ENCODE data around the gene COIL.
A peak's percentile ranks its signal among the peaks of the same experiment; 100 is the strongest.

Gene COIL, protein sequence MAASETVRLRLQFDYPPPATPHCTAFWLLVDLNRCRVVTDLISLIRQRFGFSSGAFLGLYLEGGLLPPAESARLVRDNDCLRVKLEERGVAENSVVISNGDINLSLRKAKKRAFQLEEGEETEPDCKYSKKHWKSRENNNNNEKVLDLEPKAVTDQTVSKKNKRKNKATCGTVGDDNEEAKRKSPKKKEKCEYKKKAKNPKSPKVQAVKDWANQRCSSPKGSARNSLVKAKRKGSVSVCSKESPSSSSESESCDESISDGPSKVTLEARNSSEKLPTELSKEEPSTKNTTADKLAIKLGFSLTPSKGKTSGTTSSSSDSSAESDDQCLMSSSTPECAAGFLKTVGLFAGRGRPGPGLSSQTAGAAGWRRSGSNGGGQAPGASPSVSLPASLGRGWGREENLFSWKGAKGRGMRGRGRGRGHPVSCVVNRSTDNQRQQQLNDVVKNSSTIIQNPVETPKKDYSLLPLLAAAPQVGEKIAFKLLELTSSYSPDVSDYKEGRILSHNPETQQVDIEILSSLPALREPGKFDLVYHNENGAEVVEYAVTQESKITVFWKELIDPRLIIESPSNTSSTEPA

DNA sequence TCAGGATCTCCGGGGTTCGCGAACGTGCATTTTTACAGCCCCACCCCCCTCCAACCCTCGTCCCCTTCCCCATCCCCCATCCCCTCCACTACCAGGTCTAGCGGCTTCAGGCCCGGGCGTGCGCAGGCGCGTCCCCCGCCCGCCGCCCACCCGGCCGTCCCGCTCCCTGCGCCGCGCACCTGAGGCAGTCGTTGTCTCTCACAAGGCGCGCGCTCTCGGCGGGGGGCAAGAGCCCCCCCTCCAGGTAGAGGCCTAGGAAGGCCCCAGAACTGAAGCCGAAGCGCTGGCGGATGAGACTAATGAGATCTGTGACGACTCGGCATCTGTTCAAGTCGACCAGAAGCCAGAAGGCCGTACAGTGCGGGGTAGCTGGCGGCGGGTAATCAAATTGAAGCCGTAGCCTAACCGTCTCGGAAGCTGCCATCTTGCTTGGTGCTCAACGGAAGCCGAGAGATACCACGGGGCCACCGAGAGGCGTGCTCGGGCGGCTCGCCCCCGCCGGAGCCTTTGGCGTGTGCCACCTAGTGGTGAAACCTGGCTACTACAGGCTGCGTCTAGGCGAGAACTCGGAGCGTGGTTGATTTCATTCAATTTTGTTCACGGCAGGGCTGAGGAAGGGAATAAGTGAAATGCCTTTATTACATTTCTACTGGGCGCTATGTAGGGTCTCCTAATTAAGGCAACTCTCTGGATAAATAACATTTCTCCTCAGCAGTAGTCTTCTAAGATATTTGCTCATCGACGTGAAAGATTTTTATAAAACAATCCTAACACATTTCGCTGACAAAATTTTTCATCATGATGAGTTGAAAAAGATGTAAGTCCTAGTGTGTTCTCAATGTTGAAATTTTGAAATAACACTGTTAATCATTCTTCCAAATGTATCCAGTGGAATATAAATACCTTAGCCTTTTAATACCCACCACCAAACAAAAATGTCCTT, at the start of gene COIL:
Gene COIL, minus strand, starts transcription at position 455 of the 943 bp plus-strand sequence. Its CDS starts 31 bp downstream, at position 424.
- TF ChIP-seq, protein P1, sequence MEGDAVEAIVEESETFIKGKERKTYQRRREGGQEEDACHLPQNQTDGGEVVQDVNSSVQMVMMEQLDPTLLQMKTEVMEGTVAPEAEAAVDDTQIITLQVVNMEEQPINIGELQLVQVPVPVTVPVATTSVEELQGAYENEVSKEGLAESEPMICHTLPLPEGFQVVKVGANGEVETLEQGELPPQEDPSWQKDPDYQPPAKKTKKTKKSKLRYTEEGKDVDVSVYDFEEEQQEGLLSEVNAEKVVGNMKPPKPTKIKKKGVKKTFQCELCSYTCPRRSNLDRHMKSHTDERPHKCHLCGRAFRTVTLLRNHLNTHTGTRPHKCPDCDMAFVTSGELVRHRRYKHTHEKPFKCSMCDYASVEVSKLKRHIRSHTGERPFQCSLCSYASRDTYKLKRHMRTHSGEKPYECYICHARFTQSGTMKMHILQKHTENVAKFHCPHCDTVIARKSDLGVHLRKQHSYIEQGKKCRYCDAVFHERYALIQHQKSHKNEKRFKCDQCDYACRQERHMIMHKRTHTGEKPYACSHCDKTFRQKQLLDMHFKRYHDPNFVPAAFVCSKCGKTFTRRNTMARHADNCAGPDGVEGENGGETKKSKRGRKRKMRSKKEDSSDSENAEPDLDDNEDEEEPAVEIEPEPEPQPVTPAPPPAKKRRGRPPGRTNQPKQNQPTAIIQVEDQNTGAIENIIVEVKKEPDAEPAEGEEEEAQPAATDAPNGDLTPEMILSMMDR (IDR thresholded peaks at IDR 0.05; ENCODE audit: low read depth, low read length), result peak; percentile 94
- TF ChIP-seq MYC (IDR thresholded peaks at IDR 0.05; ENCODE audit: low read depth, low read length) (peak; percentile 90), POLR2A (IDR thresholded peaks at IDR 0.05; ENCODE audit: extremely low read depth, insufficient read length) (peak; percentile 61)
- TF ChIP-seq, protein P2, sequence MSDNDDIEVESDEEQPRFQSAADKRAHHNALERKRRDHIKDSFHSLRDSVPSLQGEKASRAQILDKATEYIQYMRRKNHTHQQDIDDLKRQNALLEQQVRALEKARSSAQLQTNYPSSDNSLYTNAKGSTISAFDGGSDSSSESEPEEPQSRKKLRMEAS (IDR thresholded peaks at IDR 0.05; ENCODE audit: low read depth, low read length), result peak; percentile 88
- peak within 1 kb of the TSS; percentile 81 for H3K4me3 ChIP-seq (ENCODE audit: low read depth, low read length)
- peak; percentile 94 for DNase-seq (ENCODE audit: low read depth)

DNA sequence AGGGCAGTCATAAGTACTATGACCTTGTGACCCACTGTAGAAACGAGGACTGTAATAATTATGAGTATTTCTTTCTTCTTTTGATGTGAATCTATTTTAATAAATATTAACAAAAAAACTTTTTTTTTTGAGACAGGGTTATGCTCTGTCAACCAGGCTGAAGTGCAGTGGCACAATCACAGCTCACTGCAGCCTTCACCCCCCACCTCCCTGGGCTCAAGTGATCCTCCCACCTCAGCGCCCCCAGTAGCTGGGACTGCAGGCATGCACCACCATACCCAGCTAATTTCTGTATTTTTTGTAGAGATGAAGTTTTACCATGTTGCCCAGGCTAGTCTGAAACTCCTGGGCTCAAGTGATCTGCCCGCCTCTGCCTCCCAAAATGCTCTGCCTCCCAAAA, 49.6 kb upstream of the COIL start:
- H3K4me3 ChIP-seq (ENCODE audit: low read depth, low read length), result no peak overlapping the region
- no peak for DNase-seq (ENCODE audit: low read depth)
- TF ChIP-seq MYC (IDR thresholded peaks at IDR 0.05; ENCODE audit: low read depth, low read length) (no peak), POLR2A (IDR thresholded peaks at IDR 0.05; ENCODE audit: extremely low read depth, insufficient read length) (no peak)

DNA sequence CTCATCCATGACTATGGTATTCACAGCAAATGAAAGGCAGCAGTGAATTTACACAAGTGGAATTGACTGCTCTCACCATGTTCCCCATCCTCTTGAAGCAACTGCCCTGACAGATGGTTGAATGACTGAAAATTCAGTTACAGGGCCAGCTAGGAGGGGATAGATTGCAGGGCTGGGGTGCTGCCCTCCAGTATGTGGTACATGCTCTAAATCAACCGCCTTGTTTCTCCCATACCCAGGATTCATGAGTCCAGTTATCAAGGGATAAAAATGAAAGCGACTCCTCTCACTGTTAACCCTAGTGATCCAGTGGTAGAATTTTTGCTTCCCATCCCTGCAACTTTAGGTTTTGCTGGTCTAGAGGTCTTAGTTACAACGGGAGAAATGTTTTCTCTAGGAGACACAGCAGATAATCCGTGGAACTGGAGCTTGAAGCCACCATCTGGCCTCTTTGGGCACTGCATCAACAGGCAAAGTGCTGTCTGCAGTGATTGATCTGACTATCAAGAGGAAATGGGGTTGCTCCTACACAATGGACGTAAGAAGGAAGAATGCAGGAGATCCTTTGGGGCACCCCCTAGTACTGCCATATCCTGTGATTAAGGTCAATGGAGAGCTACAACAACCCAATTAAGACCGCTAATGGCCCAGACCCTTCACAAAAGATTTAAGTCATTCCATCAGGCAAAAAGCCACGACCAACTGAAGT, 49.0 kb upstream of the COIL start:
- TF ChIP-seq, protein P2 (IDR thresholded peaks at IDR 0.05; ENCODE audit: low read depth, low read length), result 0 out of 2 replicates have a peak, but pooled peaks have one; percentile 20
- no peak for TF ChIP-seq POLR2A (IDR thresholded peaks at IDR 0.05; ENCODE audit: extremely low read depth, insufficient read length)
- TF ChIP-seq, protein P1 (IDR thresholded peaks at IDR 0.05; ENCODE audit: low read depth, low read length), result peak; percentile 92
- TF ChIP-seq MYC (IDR thresholded peaks at IDR 0.05; ENCODE audit: low read depth, low read length), result peak; percentile 10; the same call in 1 of the 2 replicates
- peak; percentile 80 for DNase-seq (ENCODE audit: low read depth)
- H3K4me3 ChIP-seq (ENCODE audit: low read depth, low read length), result no peak overlapping the region

DNA sequence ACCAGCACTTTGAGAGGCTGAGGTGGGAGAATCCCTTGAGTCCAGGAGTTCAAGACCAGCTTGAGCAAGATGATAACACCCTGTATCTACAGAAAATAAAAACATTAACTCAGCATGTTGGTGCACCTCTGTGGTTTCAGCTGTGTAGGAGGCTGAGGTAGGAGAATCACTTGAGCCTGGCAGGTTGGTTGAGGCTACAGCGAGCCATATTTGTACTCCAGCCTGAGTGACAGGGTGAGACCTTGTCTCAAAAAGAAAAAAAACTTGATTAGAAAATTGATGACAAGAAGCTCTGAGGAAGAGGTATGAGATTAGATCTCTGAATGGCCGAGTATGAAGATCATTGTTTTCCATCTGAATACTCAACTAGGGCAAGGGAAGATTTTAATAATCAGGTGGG, 48.1 kb upstream of the COIL start:
- H3K4me3 ChIP-seq (ENCODE audit: low read depth, low read length), result no peak overlapping the region
- TF ChIP-seq, protein P1 (IDR thresholded peaks at IDR 0.05; ENCODE audit: low read depth, low read length), result no peak
- TF ChIP-seq MYC (IDR thresholded peaks at IDR 0.05; ENCODE audit: low read depth, low read length) (no peak), POLR2A (IDR thresholded peaks at IDR 0.05; ENCODE audit: extremely low read depth, insufficient read length) (no peak)
- TF ChIP-seq, protein P2 (IDR thresholded peaks at IDR 0.05; ENCODE audit: low read depth, low read length), result no peak
- no peak for DNase-seq (ENCODE audit: low read depth)

DNA sequence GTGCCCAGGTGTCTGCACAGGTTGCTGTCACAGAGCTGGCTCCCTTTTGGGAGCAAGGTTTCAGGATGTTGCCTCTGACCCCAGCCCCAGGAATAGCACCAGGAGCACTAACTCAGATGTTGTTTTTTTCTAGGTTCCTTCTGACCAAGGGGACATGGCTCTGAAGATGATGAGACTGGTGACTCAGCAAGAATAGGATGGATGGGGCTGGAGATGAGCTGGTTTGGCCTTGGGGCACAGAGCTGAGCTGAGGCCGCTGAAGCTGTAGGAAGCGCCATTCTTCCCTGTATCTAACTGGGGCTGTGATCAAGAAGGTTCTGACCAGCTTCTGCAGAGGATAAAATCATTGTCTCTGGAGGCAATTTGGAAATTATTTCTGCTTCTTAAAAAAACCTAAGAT, 45.2 kb upstream of the COIL start:
- DNase-seq (ENCODE audit: low read depth), result peak; percentile 81

More for the DNA sequence above, 45.2 kb upstream of the COIL start:
- TF ChIP-seq, protein P1 (IDR thresholded peaks at IDR 0.05; ENCODE audit: low read depth, low read length), result no peak
- TF ChIP-seq, protein P2 (IDR thresholded peaks at IDR 0.05; ENCODE audit: low read depth, low read length), result no peak
- no peak for TF ChIP-seq MYC (IDR thresholded peaks at IDR 0.05; ENCODE audit: low read depth, low read length)
- TF ChIP-seq POLR2A (IDR thresholded peaks at IDR 0.05; ENCODE audit: extremely low read depth, insufficient read length), result no peak
- H3K4me3 ChIP-seq (ENCODE audit: low read depth, low read length), result no peak overlapping the region

Data from NB4 (cell line).